Globus pallidus (tissue), 1 donor: ENCODE measurements around the gene GATC.
"Not testable (repeated sequence)": the region's sequence is repeated elsewhere in the genome, so short reads cannot be mapped to it uniquely, and the experiment has no call there.

Experiments
- DNase-seq: peaks from one replicate; pipeline ENCODE4 v3.0.0-alpha.2; 2015; ENCODE audit warnings: low spot score

The GATC gene

GRCh38 chr12:120437735-120438494, 8.3 kb upstream of the GATC start, which contains the start of gene COX6A1:
Gene COX6A1 (plus strand): TSS chr12:120438113. CDS start chr12:120438127, 14 bp downstream.
- DNase-seq, result peak; percentile 94

DNA sequence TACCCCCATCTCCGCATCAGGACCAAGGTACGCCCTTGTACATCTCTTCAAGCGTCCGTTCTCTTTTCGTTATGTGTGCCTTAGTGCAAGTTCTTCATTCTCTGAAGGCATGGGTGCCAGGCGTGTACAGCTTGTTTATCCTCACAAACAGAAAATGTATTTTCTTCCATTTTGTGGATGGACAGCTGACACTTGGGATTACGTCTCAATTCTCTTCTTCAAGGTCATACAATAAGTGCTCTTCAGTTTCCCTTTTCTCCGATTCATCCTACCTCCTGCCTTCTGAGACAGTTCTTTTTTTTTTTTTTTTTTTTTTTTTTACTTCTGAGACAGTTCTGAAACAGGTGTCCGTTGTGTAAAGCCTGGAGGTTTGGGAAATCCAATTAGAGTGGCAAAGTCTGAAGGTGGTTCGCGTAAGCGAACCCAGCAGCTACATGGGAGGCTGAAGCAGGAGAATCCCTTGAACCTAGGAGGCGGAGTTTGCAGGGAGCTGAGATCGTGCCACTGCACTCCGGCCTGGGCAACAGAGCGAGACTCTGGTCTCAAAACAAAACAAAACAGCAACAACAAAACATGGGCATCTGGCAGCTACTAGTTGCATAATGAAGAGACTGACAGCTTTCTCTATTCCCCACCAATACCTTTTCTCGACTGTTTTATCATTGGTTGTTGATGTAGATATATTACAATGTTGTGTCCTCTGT, 7.6 kb upstream of the GATC start:
- DNase-seq, result no peak

DNA sequence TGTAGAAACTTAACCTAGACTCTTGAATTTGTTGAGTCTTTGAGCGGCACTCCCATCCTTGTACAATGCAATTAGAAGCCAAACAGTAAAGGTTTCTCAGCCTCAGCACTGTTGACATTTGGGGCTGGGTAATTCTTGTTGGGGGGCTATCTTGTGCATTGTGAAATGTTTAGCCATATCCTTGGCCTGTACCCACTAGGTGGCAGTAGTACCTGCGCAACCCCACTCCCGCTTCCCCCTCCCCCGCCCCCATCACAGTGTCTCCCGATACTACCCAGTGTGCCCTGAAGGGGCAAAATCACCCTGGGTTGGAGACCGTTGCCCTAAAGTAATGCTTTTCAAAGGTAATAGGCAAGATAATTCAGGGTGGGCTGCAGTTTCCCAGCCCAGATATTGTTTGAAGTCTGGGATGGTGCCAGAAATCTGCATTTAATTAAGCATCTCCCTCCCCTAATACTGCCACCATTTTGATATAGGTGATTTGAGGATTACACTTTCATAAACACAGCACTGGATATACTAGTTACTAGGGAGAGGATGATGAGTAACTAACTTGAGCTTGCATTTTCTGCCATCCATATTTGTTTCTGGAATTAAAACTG, 6.5 kb upstream of the GATC start:
- DNase-seq, result peak; percentile 28

GRCh38 chr12:120444676-120445075, 1.6 kb upstream of the GATC start:
- no peak for DNase-seq

DNA sequence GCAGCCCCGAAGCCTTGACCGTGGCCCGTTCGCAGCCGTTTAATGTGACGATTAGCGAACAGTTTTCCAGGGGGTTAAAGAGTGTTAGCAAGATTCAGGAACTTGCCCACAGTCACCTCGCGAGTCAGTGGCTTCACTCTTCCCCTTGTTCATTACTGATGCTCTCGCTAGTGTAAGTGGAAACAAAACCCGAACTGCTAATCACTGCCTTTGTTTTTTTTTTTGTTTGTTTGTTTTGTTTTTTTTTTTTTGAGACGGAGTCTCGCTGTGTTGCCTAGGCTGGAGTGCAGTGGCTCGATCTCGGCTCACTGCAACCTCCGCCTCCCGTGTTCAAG, 567 bp downstream of the GATC start:
- not testable (repeated sequence) for DNase-seq

DNA sequence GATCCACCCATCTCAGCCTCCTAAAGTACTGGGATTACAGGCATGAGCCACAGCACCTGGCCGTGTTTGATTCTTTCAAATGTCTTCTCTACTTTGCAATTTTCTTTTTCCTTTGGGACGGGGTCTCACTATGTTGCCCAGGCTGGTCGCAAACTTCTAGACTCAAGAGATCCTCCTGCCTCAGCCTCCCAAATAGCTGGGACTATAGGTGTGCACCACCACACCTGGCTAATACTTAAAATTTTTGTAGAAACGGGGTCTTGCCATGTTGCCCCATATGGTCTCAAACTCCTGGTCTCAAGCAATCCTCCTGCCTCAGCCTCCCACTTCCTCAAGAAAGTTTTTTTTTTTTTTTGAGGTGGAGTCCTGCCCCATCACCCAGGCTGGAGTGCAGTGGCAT, 1.7 kb downstream of the GATC start:
- no peak for DNase-seq

DNA sequence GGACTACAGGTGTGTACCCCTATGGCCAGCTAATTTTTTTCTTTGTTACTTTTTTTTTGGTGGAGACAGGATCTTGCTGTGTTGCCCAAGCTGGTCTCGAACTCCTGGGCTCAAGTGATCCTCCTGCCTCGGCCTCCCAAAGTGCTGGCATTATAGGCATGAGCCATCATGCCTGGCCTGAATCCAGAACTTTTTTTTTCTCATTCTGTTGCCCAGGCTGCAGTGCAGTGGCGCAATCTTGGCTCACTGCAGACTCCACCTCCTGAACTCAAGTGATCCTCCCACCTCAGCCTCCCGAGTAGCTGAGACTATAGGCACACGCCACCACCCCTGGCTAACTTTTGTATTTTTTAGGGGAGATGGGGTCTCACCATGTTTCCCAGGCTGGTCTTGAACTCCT, 6.3 kb downstream of the GATC start:
- DNase-seq, result not testable (repeated sequence)

DNA sequence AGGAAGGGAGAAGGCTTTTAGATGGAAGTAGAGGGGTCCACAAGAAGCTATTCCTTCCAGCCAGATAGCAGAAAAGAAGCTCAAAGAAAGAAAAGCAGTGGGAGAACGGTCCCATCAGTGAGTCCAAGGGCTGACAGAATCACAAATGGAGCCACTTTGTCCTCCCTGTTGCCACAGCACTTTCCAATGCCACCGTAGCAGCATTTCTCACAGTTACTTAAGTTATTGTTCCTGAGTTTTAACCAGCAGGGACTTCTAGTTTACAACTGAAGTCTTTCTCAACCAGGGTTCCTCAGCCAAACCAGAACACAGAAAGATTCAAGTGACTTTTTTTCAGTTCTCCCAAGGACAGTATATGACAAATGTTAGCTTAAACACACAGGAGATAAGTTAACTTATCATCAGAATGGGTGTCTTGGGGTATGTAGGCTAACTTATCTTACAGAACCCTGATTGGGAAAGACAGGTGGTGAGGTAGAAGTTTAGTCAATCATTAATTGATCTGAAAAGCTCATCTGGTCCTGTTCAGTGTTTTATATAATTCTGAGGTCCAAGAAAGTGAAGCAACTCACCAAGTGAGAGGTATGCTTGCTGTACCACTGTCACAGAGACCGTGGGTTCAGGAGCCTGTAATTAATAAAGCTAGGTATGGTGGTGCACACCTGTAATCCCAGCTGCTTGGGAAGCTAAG, 7.0 kb downstream of the GATC start:
- DNase-seq, result no peak

- no peak for DNase-seq
Measured at GRCh38 chr12:120453977-120454376, 7.7 kb downstream of the GATC start.

- DNase-seq, result no peak
Measured at GRCh38 chr12:120455302-120455701, 9.1 kb downstream of the GATC start.

GRCh38 chr12:120457133-120457532, 10.9 kb downstream of the GATC start:
- DNase-seq, result no peak

GRCh38 chr12:120460157-120460556, 13.9 kb downstream of the GATC start:
- no peak for DNase-seq

DNA sequence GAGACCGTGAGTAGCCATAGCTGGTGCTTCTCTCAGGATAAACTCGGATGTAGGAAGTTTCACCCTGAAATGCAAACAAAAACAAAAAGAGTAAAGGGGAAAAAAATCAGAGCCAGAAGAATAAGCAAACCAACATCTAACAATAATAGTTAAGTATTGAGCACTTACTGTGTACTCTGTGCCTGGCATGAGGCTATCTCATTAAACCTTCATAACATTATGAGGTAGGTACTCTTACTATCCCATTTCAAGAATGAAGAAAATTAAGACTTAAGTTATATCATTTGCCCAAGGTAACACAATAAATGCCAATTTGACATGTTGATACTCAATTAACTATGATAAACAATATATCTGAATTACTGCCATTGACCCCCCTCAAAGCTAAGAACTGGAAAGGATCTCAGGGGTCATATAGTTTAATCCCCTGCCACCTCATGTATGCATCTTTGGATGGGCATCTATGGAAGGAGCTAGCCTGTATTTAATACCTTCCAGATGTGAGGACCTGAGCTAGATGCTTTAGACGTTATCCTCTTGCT, 15.9 kb downstream of the GATC start:
- no peak for DNase-seq

DNA sequence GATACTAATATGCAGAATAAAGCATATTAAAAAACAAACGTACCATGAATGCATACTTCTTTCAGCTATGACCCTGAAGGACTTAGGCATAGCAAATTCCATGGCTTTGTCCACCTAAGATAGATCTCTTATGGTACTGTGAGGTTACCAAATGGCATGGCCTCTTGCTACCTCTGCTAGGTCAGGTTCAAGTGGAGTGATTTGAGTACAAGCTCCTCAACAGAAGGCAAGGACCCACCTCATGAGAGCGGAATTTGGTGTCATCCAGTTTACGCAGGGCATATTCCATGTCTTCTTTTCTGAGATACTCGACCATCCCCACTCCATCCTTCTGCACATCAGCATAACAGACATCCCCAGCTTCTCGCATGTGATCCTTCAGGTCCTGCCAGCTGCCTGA, 17.5 kb downstream of the GATC start:
- DNase-seq, result no peak

DNA sequence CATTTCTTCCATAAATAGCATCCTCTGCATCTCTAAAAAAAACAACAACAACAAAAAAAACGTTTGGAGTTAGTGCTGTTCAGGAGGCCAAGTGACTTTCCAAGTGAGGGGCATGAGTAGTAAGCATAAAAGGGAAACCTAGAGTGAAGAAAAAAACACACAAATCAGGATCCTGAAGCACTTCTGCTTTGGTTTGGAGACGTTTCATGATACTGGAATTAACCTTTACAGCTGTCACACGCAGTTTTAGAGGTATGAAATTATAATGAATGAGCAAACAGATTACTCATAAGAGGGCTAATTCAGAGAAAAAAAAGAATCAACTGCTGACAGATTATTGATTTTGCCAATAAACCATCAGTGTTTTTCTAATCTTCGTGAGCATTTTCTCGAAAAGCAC, 19.5 kb downstream of the GATC start:
- no peak for DNase-seq

DNA sequence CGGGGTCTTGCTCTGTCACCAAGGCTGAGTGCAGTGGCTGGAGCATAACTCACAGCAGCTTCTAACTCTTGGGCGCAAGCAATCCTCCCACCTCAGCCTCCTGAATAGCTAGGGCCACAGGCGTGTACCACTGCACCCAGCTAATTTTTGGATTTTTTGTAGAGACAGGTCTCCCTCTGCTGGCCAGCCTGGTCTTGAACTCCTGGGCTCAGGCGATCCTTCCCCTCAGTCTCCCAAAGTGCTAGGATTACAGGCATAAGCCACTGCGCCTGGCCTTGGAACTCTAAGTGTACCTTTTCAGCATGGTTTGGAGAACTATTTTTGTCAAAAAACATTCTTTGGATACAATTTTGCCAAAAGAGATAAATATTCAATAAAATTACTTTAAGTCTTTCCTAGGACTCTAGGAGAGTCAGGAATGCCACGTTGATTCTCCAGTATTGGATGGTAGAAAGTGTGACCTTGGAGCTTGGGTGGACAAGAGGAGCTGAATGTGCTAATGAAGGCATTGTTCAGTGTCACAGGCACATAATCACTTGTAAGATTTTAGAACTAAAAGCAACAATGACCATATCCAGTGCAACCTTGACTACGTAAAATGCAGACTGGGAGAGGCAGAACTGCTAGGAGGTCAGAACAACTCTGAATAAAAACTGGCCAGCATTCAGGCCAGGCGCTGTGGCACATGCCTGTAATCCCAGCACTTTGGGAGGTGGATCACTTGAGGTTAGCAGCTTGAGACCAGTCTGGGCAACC, 20.5 kb downstream of the GATC start:
- DNase-seq, result no peak

GRCh38 chr12:120467439-120467838, 21.2 kb downstream of the GATC start:
- no peak for DNase-seq

- DNase-seq, result no peak
Measured at GRCh38 chr12:120468325-120468820, 22.1 kb downstream of the GATC start.

DNA sequence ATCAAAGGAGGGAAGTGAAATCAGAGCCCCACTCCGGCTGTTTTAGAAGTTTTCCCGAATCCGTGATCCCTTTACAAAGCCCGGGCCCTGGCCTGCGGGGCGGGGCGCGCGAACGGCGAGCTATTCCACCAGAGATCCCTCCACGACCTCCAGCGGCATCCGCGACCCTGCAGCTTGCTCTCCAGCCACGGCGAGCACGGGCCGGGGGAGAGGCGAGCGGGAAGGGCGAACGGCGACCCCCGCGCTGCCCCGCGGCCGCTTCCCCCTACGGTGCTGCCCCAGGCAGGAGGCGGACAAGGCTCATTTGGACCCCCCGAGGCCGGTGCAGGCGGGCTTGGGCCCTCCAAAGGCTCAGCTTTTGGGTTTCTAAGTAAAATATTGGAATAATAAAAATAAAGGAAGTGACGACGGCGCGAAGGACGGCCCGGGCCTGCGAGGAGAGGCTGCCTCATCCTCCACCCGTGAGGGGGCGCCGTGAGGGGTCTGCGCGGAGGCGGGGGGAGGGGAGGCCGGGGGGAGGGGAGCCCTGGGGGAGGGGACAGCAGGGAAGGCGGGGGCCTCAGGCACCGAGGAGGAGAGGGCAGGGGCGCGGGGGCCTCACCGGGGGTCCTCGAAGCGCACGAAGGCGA, 22.7 kb downstream of the GATC start:
- DNase-seq, result no peak

GRCh38 chr12:120469450-120470149, 23.4 kb downstream of the GATC start, which contains the start of gene SRSF9:
Gene SRSF9 (minus strand): TSS chr12:120469748. CDS start chr12:120469609, 139 bp downstream.
- DNase-seq, result peak; percentile 94
